Hematopoietic multipotent progenitor cell treated with erythropoietin and hydrocortisone succinate and interleukin-3 and kit ligand, for 15 days (in vitro differentiated cells): ENCODE data around the gene AHNAK.
"Not testable (repeated sequence)": the region's sequence is repeated elsewhere in the genome, so short reads cannot be mapped to it uniquely, and the experiment has no call there.

Experiments
- DNase-seq: peaks from one replicate; pipeline ENCODE4 v3.0.0-alpha.2; 2015; ENCODE audit warnings: low spot score

AHNAK gene

GRCh38 chr11:62458212-62459002 lies 88.2 kb downstream of the AHNAK start:
- peak; percentile 45 for DNase-seq

- DNase-seq, result no peak
Observed at GRCh38 chr11:62457478-62457877, 89.1 kb downstream of the AHNAK start.

GRCh38 chr11:62456630-62457029 lies 90.0 kb downstream of the AHNAK start:
- no peak for DNase-seq

GRCh38 chr11:62452839-62453468 lies 93.7 kb downstream of the AHNAK start:
- no peak for DNase-seq

GRCh38 chr11:62452261-62452660 lies 94.3 kb downstream of the AHNAK start:
- DNase-seq, result no peak

GRCh38 chr11:62451241-62451621 lies 95.4 kb downstream of the AHNAK start:
- no peak for DNase-seq

- DNase-seq, result no peak
Observed at GRCh38 chr11:62450543-62451240, 95.9 kb downstream of the AHNAK start.

- not testable (repeated sequence) for DNase-seq
Observed at GRCh38 chr11:62449912-62450311, 96.7 kb downstream of the AHNAK start.

GRCh38 chr11:62449451-62449851 lies 97.2 kb downstream of the AHNAK start:
- DNase-seq, result no peak

- no peak for DNase-seq
Observed at GRCh38 chr11:62446091-62446490, 100.5 kb downstream of the AHNAK start.

- no peak for DNase-seq
Observed at GRCh38 chr11:62445314-62445740, 101.3 kb downstream of the AHNAK start.

GRCh38 chr11:62444835-62445234 lies 101.8 kb downstream of the AHNAK start:
- no peak for DNase-seq

GRCh38 chr11:62444236-62444833 lies 102.3 kb downstream of the AHNAK start:
- peak; percentile 25 for DNase-seq

GRCh38 chr11:62443390-62444235 lies 103.0 kb downstream of the AHNAK start:
- DNase-seq, result no peak

- DNase-seq, result no peak
Observed at GRCh38 chr11:62439785-62440602, 106.6 kb downstream of the AHNAK start.

GRCh38 chr11:62438641-62439040 lies 108.0 kb downstream of the AHNAK start:
- no peak for DNase-seq

GRCh38 chr11:62437616-62438015 lies 109.0 kb downstream of the AHNAK start:
- DNase-seq, result no peak

GRCh38 chr11:62435846-62436660 lies 110.6 kb downstream of the AHNAK start:
- no peak for DNase-seq

GRCh38 chr11:62433904-62434276 lies 112.7 kb downstream of the AHNAK start:
- no peak for DNase-seq
